Common myeloid progenitor, CD34-positive (primary cell): ENCODE measurements around the gene ADARB2.

Source experiments
- CTCF ChIA-PET: fragments of 350-600 bp; sonication (Branson Sonifier 250); formaldehyde crosslinking; loops from one replicate; lab custom pipeline; 2021; ENCODE audit warnings: antibody characterized with exemption; lab: Charles Lee
- POLR2A ChIA-PET: fragments of 350-600 bp; sonication (Branson Sonifier 250); formaldehyde crosslinking; loops from one replicate; lab custom pipeline; 2021; ENCODE audit warnings: antibody characterized with exemption; lab: Charles Lee
- DNase-seq, 3 donors: peaks; one replicate each; pipeline versions ENCODE4 v3.0.0 to v3.0.0-alpha.2; 2013
- H3K27ac ChIP-seq, 2 experiments: 1 replicate in 1 of 2; 2 replicates in 1 of 2; pipeline ENCODE4 v1.7.0; 2013; ENCODE audit warnings: inconsistent platforms in 2 of 2, low read length in 2 of 2, mild to moderate bottlenecking in 2 of 2, low read depth in 1 of 2, moderate library complexity in 1 of 2; ENCODE audit not compliant: severe bottlenecking in 2 of 2, insufficient read depth in 1 of 2, poor library complexity in 1 of 2
- H3K27me3 ChIP-seq, 5 experiments: replicated peaks in 2 of 5; 1 replicate in 3 of 5; 2 replicates in 2 of 5; pipeline versions ENCODE4 v1.6.1 to v1.7.0; 2013; ENCODE audit warnings: low read length in 4 of 5, mild to moderate bottlenecking in 2 of 5, moderate library complexity in 2 of 5, inconsistent platforms in 1 of 5; ENCODE audit not compliant: insufficient read depth in 5 of 5, control insufficient read depth in 4 of 5
- H3K36me3 ChIP-seq, 4 experiments: 1 replicate in 2 of 4; 2 replicates in 2 of 4; pipeline versions ENCODE4 v1.6.1 to v1.7.0; 2013; ENCODE audit warnings: low read length in 3 of 4, control low read depth in 1 of 4, mild to moderate bottlenecking in 1 of 4; ENCODE audit not compliant: control insufficient read depth in 4 of 4, insufficient read depth in 4 of 4
- H3K4me1 ChIP-seq, 4 experiments: 1 replicate in 3 of 4; 2 replicates in 1 of 4; pipeline versions ENCODE4 v1.6.1 to v1.7.1; 2013; ENCODE audit warnings: low read length in 3 of 4, mild to moderate bottlenecking in 3 of 4, control low read depth in 1 of 4, inconsistent platforms in 1 of 4, moderate library complexity in 1 of 4; ENCODE audit not compliant: control insufficient read depth in 4 of 4, insufficient read depth in 4 of 4; ENCODE audit errors: control extremely low read depth in 1 of 4
- H3K4me3 ChIP-seq, 7 experiments: 1 replicate in 4 of 7; 2 replicates in 3 of 7; pipeline versions ENCODE4 v1.5.1 to v1.7.0; 2013; ENCODE audit warnings: mild to moderate bottlenecking in 7 of 7, low read length in 6 of 7, moderate library complexity in 6 of 7, inconsistent platforms in 2 of 7, low read depth in 2 of 7, control low read depth in 1 of 7; ENCODE audit not compliant: insufficient read depth in 4 of 7, control insufficient read depth in 1 of 7; ENCODE audit errors: extremely low read depth in 1 of 7
- H3K9me3 ChIP-seq, 5 experiments: 1 replicate in 4 of 5; 2 replicates in 1 of 5; pipeline versions ENCODE4 v1.6.1 to v1.7.1; 2013; ENCODE audit warnings: low read length in 4 of 5, mild to moderate bottlenecking in 2 of 5, inconsistent platforms in 1 of 5, low read depth in 1 of 5, moderate library complexity in 1 of 5; ENCODE audit not compliant: control insufficient read depth in 4 of 5, insufficient read depth in 2 of 5; ENCODE audit errors: control extremely low read depth in 1 of 5
- WGBS: methylation state at CpG from one replicate; pipeline ENCODE4 v1.1.5; 2013; ENCODE audit not compliant: insufficient coverage; 5-methylcytosine and 5-hydroxymethylcytosine counted together

ADARB2 gene

DNA sequence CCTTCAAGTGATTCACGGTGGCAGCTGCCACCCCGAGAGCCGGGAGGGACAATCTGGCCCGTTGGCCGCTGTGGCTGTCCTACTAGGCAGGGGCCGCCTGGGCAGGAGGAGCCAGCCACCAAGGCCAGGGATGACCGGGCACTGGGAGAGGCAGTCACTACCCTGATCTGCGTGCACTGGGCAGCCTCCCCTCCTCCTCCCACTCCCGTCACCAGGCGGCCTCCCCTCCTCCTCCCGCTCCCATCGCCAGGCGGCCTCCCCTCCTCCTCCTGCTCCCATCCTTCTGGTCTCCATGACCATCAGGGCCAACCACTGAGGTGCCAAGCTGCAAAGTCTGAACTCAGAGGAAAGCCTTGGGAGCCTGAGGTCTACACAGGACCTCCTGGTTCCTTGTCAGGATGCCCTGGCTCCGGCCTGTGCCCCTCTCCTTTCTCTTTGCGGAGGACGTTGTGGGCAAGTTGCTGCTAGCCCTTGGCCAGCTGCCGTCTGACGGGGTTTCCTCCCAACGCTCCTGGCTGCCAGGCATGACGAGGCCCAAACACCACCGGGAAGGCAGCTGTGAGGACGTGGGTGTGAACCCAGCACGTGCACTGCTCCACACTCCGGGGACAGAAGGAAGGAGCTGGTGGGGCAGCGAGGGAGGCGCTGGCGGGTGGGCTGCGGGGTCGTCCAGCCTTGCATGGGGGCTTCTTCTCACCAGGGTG is 550.0 kb downstream of the ADARB2 start:
- no peak for DNase-seq
- CTCF ChIA-PET = no interaction called here
- 96% methylated on average over 22 of the region's 29 CpGs for WGBS

DNA sequence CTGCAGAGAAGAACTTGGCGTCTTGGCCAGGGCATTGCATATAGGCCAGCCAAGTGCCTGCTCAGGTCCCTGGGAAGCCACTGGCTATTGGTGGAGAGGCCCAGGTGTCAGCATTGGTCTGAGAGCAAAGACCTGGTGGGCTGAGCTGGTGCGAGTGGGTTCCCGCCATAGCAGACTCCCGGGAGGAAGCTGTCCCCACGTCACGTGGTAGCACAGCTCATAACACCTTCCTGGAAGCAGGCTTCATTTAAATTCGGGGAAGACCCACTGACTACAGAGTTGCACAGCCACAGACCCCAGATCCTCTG is 550.7 kb downstream of the ADARB2 start:
- DNase-seq = no peak
- POLR2A ChIA-PET = no interaction called here
- 82% methylated on average over 7 of the region's 7 CpGs for WGBS
- CTCF ChIA-PET = no interaction called here
- Histone ChIP-seq H3K4me3 (no peak overlapping the region), H3K9me3 (no peaks in the 10 kb centered on the region), H3K27me3 (peaks cover 0 to 20% (median 11%) of the 10 kb centered on the region in 5 experiments), H3K36me3 (no peaks in the 10 kb centered on the region), H3K27ac (no peak overlapping the region), H3K4me1 (no peaks in the 10 kb centered on the region)

More for the DNA sequence above, 550.0 kb downstream of the ADARB2 start:
- Histone ChIP-seq H3K4me1 (no peaks in the 10 kb centered on the region), H3K36me3 (no peaks in the 10 kb centered on the region), H3K9me3 (no peaks in the 10 kb centered on the region), H3K27ac (no peak overlapping the region), H3K27me3 (peaks cover 0 to 20% (median 12%) of the 10 kb centered on the region in 5 experiments), H3K4me3 (no peak overlapping the region)
- POLR2A ChIA-PET = no interaction called here

DNA sequence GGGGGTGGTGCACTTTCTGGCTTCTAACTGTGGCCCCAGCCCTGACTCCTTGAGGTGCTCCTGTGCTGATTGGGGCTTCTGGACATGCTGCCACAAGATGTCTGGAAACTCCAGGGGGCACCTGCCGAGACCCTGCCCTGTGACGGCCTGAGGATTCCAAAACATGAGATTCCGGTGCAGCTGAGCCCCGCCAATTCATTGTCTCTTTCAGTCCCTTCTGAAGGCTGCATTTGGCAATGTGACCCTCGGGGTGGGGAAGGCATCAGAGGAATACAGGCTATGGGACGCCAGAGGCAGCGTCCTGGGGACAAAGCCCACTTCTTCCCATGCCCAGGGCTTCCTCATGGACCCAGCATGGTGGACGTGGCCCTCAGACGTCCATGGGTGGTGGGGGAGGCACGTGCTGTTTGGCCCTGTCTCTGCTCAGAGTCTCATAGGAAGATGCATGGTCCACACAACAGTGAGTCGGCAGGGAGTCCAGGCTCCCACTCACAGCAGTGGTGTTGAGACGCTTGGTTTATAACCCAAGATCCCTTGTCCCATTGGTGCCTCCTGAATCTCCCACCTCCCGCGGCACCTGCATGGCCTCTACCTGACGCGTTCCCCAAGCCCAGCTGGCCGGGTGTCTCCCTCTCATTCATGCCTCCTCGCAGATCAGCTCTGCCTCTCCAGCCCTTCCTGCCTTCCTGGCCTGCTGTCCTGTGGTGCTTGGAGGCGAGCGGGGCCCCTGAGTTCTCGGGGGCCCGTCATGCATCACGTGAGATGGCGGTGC is 551.2 kb downstream of the ADARB2 start:
- ChIA-PET POLR2A (no interaction called here), CTCF (no interaction called here)
- Histone ChIP-seq H3K4me3 (no peak overlapping the region), H3K27ac (no peak overlapping the region), H3K9me3 (no peaks in the 10 kb centered on the region), H3K27me3 (peaks cover 0 to 20% (median 10%) of the 10 kb centered on the region in 5 experiments), H3K36me3 (no peaks in the 10 kb centered on the region), H3K4me1 (no peaks in the 10 kb centered on the region)
- DNase-seq = no peak
- WGBS = 97% methylated on average over 24 of the region's 24 CpGs

DNA sequence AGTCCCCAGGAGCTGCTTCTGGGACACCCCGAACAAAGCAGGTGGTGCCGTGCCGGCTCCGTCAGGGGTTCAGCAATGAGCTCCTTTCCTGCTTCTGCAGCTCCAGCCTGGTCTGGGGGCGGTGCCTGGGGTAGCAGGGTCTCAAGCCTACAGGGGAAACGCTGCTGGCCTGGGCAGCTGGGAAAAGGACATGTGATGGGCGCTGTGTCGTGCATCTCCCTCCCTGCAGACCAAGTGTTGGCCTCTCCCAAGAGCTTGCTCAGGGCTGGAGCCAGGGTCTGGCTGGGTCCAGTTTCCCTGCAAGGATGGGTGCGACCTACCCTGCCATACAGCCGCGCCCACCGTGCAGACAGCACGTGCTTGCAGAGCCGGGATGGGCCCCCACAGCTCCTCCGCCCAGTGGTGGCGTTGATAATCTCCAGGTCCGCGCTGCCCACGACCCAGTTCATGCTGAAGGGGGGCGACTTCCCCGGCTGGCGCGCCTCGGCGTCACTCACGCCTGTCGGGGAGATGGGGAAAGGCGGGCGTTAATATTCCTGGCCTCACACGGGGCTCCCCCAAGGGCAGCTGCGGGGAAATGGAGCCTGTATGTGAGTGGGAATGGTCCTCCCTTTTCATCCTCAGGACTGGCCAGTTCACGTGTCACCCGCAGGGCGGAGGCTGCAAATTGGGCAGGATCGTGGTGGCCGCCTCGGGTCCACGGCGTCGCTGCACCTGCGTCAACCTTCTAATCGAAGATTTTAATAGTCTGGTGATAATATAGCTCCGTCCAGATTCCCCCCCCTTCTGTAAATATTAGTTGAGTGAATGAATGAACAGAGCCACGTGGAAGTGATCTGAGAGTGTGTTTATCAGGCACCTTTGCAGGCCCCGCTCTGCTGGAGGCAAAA is 552.5 kb downstream of the ADARB2 start:
- 79% methylated on average over 28 of the region's 45 CpGs for WGBS
- Histone ChIP-seq H3K27me3 (peaks cover 0 to 16% (median 7%) of the 10 kb centered on the region in 5 experiments), H3K9me3 (no peaks in the 10 kb centered on the region), H3K4me3 (no peak overlapping the region), H3K4me1 (no peaks in the 10 kb centered on the region), H3K36me3 (no peaks in the 10 kb centered on the region), H3K27ac (no peak overlapping the region)
- DNase-seq = no peak
- POLR2A ChIA-PET = no interaction called here
- CTCF ChIA-PET = no interaction called here

DNA sequence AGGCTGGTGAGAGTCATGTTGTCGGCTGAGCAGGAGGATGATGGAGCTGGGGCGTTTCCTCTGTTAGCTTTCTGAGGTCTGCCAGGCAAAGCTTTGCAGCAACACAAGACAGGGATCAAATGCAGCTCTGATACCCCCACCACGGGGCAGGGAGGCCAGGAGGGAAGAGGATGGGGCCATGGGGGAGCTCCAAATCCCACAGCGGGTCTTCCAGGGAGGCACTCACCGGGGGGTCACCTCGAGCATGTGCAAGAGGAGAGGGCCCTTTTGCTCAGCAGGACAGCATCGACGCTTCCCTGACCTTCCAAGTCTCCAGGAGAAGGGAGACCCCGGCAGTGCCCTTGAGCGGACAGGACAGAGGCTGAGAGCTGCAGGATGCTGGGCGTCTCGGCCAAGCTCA is 553.6 kb downstream of the ADARB2 start:
- H3K4me3 ChIP-seq = no peak overlapping the region
- ChIA-PET POLR2A (no interaction called here), CTCF (no interaction called here)
- H3K27me3 ChIP-seq = peaks cover 0 to 16% (median 7%) of the 10 kb centered on the region in 5 experiments
- H3K9me3 ChIP-seq = no peaks in the 10 kb centered on the region
- H3K36me3 ChIP-seq = no peaks in the 10 kb centered on the region
- H3K27ac ChIP-seq = no peak overlapping the region
- DNase-seq = no peak
- WGBS = 73% methylated on average over 8 of the region's 12 CpGs
- no peaks in the 10 kb centered on the region for H3K4me1 ChIP-seq

DNA sequence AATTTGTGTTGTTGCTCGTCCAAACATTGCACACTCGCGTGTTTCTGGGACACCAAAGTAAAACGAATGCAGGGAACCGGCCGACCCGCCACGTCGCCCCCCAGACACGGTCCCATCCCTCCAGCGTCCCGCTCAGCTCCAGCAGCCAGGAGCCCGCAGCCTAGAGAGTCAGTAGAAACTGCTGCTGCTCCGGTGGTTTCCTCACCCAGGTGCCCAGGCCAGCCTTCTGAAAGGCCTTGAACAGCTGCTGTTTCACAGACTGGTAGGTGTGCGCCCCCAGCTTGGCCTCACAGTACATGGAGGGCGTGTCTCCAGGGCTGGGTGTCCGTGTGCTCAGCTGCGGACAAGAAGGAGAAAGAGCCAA is 554.3 kb downstream of the ADARB2 start:
- no peaks in the 10 kb centered on the region for H3K9me3 ChIP-seq
- H3K4me3 ChIP-seq = no peak overlapping the region
- CTCF ChIA-PET = no interaction called here
- POLR2A ChIA-PET = no interaction called here
- H3K27ac ChIP-seq = no peak overlapping the region
- no peak for DNase-seq
- WGBS = 96% methylated on average over 18 of the region's 18 CpGs
- no peaks in the 10 kb centered on the region for H3K4me1 ChIP-seq
- no peaks in the 10 kb centered on the region for H3K36me3 ChIP-seq
- H3K27me3 ChIP-seq = peaks cover 0 to 16% (median 6%) of the 10 kb centered on the region in 5 experiments
